Sigmoid colon (tissue), 4 donors: Measurements from ENCODE around the gene CACNA2D3.

Experiments used
- CTCF ChIP-seq, 4 experiments: fragments of 450-650 bp in 3 of 4; fragments of 200-600 bp in 1 of 4; IDR thresholded peaks; one replicate each; pipeline ENCODE4 v1.5.1; 2016 to 2019; ENCODE audit warnings: antibody characterized with exemption in 4 of 4, mild to moderate bottlenecking in 3 of 4, moderate library complexity in 2 of 4
- EP300 ChIP-seq, 4 donors: sonication (generic); formaldehyde crosslinking; IDR thresholded peaks; one replicate each; pipeline ENCODE4 v1.6.1; 2017; ENCODE audit warnings: antibody characterized with exemption in 4 of 4
- POLR2A ChIP-seq, 2 donors: fragments of 450-650 bp; IDR thresholded peaks; one replicate each; pipeline ENCODE4 v1.6.1; 2016; ENCODE audit warnings: antibody characterized with exemption in 2 of 2, mild to moderate bottlenecking in 2 of 2, moderate library complexity in 2 of 2
- POLR2AphosphoS5 ChIP-seq, 4 donors: sonication (generic); formaldehyde crosslinking; IDR thresholded peaks; one replicate each; pipeline ENCODE4 v1.6.1; 2017; ENCODE audit warnings: antibody characterized with exemption in 4 of 4

GRCh38 chr3:54849360-54849759, 727.0 kb downstream of the CACNA2D3 start:
- TF ChIP-seq CTCF (IDR thresholded peaks at IDR 0.05), result no peak
- TF ChIP-seq POLR2A (IDR thresholded peaks at IDR 0.05), result no peak
- TF ChIP-seq POLR2AphosphoS5 (IDR thresholded peaks at IDR 0.05), result no peak
- TF ChIP-seq EP300 (IDR thresholded peaks at IDR 0.05), result no peak
